Vagina (tissue), 2 donors: ENCODE measurements around the gene SLC30A5. TPM values are rescaled to one million over a fixed set of nuclear protein-coding genes. Genes with fewer than 3 reads are reported as not detected.

ENCODE experiments used
- DNase-seq, 2 donors: peaks; one replicate each; pipeline ENCODE4 v3.0.0-alpha.2; 2017; ENCODE audit errors: extremely low spot score in 2 of 2
- H3K27ac ChIP-seq: fragments of 200-600 bp; sonication (generic); one replicate; pipeline ENCODE4 v1.5.1; 2019
- H3K27me3 ChIP-seq: fragments of 200-600 bp; sonication (generic); one replicate; pipeline ENCODE4 v1.5.1; 2019
- H3K36me3 ChIP-seq, 2 donors: fragments of 200-600 bp; sonication (generic); one replicate each; pipeline ENCODE4 v1.5.1; 2017 to 2019
- H3K4me1 ChIP-seq: fragments of 200-600 bp; sonication (generic); one replicate; pipeline ENCODE4 v1.5.1; 2019
- H3K4me3 ChIP-seq, 2 donors: fragments of 200-600 bp; sonication (generic); 1 replicate in 1 of 2; 2 replicates in 1 of 2; pipeline ENCODE4 v1.5.1; 2016 to 2019
- H3K9me3 ChIP-seq: fragments of 200-600 bp; sonication (generic); one replicate; pipeline ENCODE4 v1.5.1; 2019
- CTCF ChIP-seq, 3 experiments: fragments of 450-650 bp in 2 of 3; fragments of 200-600 bp in 1 of 3; sonication (generic) in 1 of 3; IDR thresholded peaks; one replicate each; pipeline ENCODE4 v1.5.1; 2017 to 2019; ENCODE audit warnings: antibody characterized with exemption in 3 of 3, mild to moderate bottlenecking in 2 of 3, moderate library complexity in 2 of 3
- POLR2A ChIP-seq, 2 donors: fragments of 450-650 bp; IDR thresholded peaks; one replicate each; pipeline ENCODE4 v1.6.1; 2017; ENCODE audit warnings: antibody characterized with exemption in 2 of 2, mild to moderate bottlenecking in 2 of 2, moderate library complexity in 2 of 2
- POLR2AphosphoS5 ChIP-seq, 2 donors: sonication (generic); formaldehyde crosslinking; IDR thresholded peaks; one replicate each; pipeline ENCODE4 v1.9.0; 2017; ENCODE audit warnings: antibody characterized with exemption in 2 of 2, mild to moderate bottlenecking in 2 of 2, low read depth in 1 of 2; ENCODE audit not compliant: insufficient read depth in 1 of 2
- intact Hi-C: fragments of 100-400 bp; cut with DNase I; formaldehyde crosslinking; loops from one replicate; pipeline ENCODE4 v1.15.1; 2023
- total RNA-seq: library from RNA; depleted of rRNA; stranded (reverse); fragments of >200 nt; gene quantifications from one replicate; pipeline ENCODE4 v1.2.3, GENCODE V29; 2016

Gene SLC30A5
- total RNA-seq, 1 donor from 2014 or later = 62.6 TPM

DNA sequence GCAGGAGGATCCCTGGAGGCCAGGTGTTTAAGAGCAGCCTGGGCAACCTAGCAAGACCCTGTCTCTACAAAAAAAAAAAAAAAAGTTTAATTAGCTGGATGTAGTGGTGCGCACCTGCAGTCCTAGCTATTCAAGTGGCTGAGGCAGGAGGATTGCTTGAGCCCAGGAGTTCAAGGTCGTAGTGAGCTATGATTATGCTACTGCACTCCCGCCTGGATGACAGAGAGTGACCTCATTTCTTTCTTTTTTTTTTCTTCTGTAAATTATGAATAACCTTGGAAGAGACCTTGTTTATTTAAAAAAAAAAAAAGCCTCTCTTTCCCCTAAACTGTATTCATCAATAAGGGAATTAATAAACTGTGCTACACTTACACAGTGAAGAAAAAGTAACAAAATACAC, 43.6 kb upstream of the SLC30A5 start:
- Histone ChIP-seq H3K4me1 (no peaks in the 10 kb centered on the region), H3K9me3 (no peaks in the 10 kb centered on the region), H3K27me3 (no peaks in the 10 kb centered on the region), H3K36me3 (no peaks in the 10 kb centered on the region), H3K27ac (no peak overlapping the region), H3K4me3 (no peak overlapping the region)
- no peak for DNase-seq
- intact Hi-C loops = no loop called here
- no peak for TF ChIP-seq POLR2AphosphoS5 (IDR thresholded peaks at IDR 0.05; ENCODE audit: insufficient read depth in 1 of 2, low read depth in 1 of 2)
- no peak for TF ChIP-seq POLR2A (IDR thresholded peaks at IDR 0.05)
- TF ChIP-seq CTCF (IDR thresholded peaks at IDR 0.05) = no peak

- H3K27me3 ChIP-seq = no peaks in the 10 kb centered on the region
- TF ChIP-seq CTCF (IDR thresholded peaks at IDR 0.05) = no peak
- no peak for TF ChIP-seq POLR2A (IDR thresholded peaks at IDR 0.05)
- TF ChIP-seq POLR2AphosphoS5 (IDR thresholded peaks at IDR 0.05; ENCODE audit: insufficient read depth in 1 of 2, low read depth in 1 of 2) = no peak
- intact Hi-C loops = no loop called here
- H3K27ac ChIP-seq = no peak overlapping the region
- no peaks in the 10 kb centered on the region for H3K36me3 ChIP-seq
- H3K9me3 ChIP-seq = no peaks in the 10 kb centered on the region
- H3K4me3 ChIP-seq = no peak overlapping the region
- no peaks in the 10 kb centered on the region for H3K4me1 ChIP-seq
- DNase-seq = no peak
Observed at GRCh38 chr5:69052181-69052580, 41.6 kb upstream of the SLC30A5 start.

- DNase-seq = no peak
- H3K36me3 ChIP-seq = no peaks in the 10 kb centered on the region
- H3K4me3 ChIP-seq = no peak overlapping the region
- no peaks in the 10 kb centered on the region for H3K9me3 ChIP-seq
- no peaks in the 10 kb centered on the region for H3K4me1 ChIP-seq
- intact Hi-C loops = no loop called here
- H3K27me3 ChIP-seq = no peaks in the 10 kb centered on the region
- TF ChIP-seq POLR2AphosphoS5 (IDR thresholded peaks at IDR 0.05; ENCODE audit: insufficient read depth in 1 of 2, low read depth in 1 of 2) = no peak
- TF ChIP-seq CTCF (IDR thresholded peaks at IDR 0.05) = no peak
- H3K27ac ChIP-seq = no peak overlapping the region
Observed at GRCh38 chr5:69074664-69075521, 18.9 kb upstream of the SLC30A5 start.

- TF ChIP-seq POLR2A (IDR thresholded peaks at IDR 0.05) = no peak
- no peak for TF ChIP-seq CTCF (IDR thresholded peaks at IDR 0.05)
- no peak for TF ChIP-seq POLR2AphosphoS5 (IDR thresholded peaks at IDR 0.05; ENCODE audit: insufficient read depth in 1 of 2, low read depth in 1 of 2)
- H3K27me3 ChIP-seq = no peaks in the 10 kb centered on the region
- H3K9me3 ChIP-seq = no peaks in the 10 kb centered on the region
- no peak overlapping the region for H3K4me3 ChIP-seq
- intact Hi-C loops = no loop called here
- no peak for DNase-seq
- H3K4me1 ChIP-seq = no peaks in the 10 kb centered on the region
- H3K36me3 ChIP-seq = no peaks in the 10 kb centered on the region
- H3K27ac ChIP-seq = no peak overlapping the region
Observed at GRCh38 chr5:69075522-69076179, 18.2 kb upstream of the SLC30A5 start.
